ENCODE data around the gene RGS1. TPM values are rescaled to one million over a fixed set of nuclear protein-coding genes. Genes with fewer than 3 reads are reported as not detected.

Gene RGS1
- total RNA-seq, 4 donors from 2014 or later = 23.9 to 85.6 (median 53.1) TPM

DNA sequence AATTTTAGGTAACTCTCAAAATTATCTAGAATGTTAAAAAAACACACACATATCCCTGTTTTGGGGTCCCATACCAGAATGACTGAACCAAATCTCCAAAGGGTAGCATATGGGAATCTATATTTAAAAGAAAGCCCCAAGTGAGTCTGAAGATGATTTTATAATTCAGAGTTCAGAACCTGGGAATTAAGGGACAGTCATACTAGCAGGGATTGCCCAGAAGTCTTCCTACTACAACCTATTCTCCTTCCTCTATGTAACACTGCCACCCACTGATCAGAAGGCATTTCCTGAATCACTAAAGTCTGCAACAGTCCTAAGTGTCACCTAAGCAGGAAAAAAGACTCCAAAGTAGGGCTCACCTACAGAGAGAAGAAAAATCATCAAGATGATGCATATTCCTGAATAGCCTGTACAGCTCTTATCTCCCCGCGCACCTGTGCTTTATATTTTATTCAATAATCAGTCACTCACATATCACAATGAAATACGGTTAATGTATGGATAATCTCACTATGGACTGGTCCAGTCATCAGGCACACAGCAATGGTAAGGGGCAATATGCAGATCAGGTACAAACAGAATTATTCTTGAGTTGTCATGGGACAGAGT lies 4.9 kb downstream of the RGS1 start:
- 89 to 93% methylated on average over 3 of the region's 3 CpGs for WGBS, 2 donors
- intact Hi-C loops (cut with DNase I; ENCODE audit: low total_unique reads) = loop anchor here (10.0 kb wide), 1 partner anchor 1414 kb away; no protein-coding TSS in a partner anchor

DNA sequence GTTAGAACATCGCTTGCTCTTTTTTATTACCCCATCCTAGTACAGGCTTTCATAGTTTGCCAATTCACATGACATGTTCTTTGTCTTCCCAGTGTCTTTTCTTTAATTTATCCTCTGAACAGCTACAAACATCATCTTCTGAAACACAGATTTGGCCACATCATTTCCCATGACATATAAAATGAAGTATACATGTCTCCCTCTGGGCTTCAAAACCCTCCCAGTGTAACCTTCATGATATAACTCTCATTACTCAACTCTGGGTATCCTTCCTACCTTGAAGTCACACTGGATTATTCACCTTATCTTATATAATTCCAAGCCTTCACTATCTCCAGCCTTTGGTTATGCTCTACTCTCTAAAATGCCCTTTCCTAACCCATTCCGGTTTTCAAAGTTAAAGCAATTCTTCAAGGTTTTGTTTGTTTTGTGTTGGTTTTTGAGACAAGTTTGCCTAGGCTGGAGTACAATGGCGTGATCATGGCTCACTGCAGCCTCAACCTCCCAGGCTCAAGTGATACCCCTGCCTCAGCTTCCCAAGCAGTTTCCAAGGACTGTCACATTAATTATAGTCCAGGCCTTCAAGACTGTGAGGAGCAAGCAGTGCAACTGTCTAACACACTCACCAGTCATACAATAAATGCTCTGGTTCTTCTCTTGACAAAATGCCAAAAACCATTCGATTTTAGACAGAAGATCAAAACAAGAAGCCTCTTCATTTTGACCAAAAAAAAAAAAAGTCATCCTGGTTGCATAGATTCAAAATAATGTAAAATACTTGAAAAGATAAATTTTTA lies 5.8 kb downstream of the RGS1 start:
- intact Hi-C loops (cut with DNase I; ENCODE audit: low total_unique reads) = loop anchor here (10.0 kb wide), 1 partner anchor 1413 kb away; no protein-coding TSS in a partner anchor
- no peak for DNase-seq (ENCODE audit: low spot score in 2 of 2)
- WGBS, 2 donors = 71 to 77% methylated on average over 4 of the region's 4 CpGs
- H3K4me3 ChIP-seq (ENCODE audit: low read depth, poor library complexity, severe bottlenecking) = no peak overlapping the region
- TF ChIP-seq POLR2A (IDR thresholded peaks at IDR 0.05) = no peak
- TF ChIP-seq, protein P1, sequence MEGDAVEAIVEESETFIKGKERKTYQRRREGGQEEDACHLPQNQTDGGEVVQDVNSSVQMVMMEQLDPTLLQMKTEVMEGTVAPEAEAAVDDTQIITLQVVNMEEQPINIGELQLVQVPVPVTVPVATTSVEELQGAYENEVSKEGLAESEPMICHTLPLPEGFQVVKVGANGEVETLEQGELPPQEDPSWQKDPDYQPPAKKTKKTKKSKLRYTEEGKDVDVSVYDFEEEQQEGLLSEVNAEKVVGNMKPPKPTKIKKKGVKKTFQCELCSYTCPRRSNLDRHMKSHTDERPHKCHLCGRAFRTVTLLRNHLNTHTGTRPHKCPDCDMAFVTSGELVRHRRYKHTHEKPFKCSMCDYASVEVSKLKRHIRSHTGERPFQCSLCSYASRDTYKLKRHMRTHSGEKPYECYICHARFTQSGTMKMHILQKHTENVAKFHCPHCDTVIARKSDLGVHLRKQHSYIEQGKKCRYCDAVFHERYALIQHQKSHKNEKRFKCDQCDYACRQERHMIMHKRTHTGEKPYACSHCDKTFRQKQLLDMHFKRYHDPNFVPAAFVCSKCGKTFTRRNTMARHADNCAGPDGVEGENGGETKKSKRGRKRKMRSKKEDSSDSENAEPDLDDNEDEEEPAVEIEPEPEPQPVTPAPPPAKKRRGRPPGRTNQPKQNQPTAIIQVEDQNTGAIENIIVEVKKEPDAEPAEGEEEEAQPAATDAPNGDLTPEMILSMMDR (IDR thresholded peaks at IDR 0.05) = no peak

More for the DNA sequence above, 4.9 kb downstream of the RGS1 start:
- DNase-seq (ENCODE audit: low spot score in 2 of 2) = no peak
- TF ChIP-seq, protein P1 (IDR thresholded peaks at IDR 0.05) = no peak
- no peak for TF ChIP-seq POLR2A (IDR thresholded peaks at IDR 0.05)
- no peak overlapping the region for H3K4me3 ChIP-seq (ENCODE audit: low read depth, poor library complexity, severe bottlenecking)

DNA sequence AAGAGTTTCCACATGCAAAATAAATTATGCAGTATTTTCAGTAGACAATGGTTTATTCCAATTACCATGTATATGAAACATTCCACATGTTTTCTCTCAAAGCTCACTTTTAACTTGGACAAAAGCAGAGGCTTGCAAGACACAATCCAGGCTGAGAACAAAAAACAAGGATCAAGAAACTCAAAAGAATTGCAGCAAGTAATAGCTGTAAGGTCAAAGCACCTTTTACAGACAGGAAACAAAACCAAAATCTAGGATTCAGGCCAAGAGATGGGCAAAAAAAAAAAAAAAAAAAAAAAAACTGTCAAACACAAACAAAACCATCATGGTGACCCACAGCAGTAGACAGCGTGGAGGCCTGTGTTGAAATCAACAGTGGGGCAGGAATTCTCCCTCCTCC lies 9.3 kb downstream of the RGS1 start:
- TF ChIP-seq, protein P1 (IDR thresholded peaks at IDR 0.05) = no peak
- TF ChIP-seq POLR2A (IDR thresholded peaks at IDR 0.05) = no peak
- intact Hi-C loops (cut with DNase I; ENCODE audit: low total_unique reads) = loop anchor here (10.0 kb wide), 1 partner anchor 1410 kb away; no protein-coding TSS in a partner anchor
- DNase-seq (ENCODE audit: low spot score in 2 of 2) = no peak
- H3K4me3 ChIP-seq (ENCODE audit: low read depth, poor library complexity, severe bottlenecking) = no peak overlapping the region
- 79 to 87% methylated on average over 1 of the region's 1 CpG for WGBS, 2 donors

DNA sequence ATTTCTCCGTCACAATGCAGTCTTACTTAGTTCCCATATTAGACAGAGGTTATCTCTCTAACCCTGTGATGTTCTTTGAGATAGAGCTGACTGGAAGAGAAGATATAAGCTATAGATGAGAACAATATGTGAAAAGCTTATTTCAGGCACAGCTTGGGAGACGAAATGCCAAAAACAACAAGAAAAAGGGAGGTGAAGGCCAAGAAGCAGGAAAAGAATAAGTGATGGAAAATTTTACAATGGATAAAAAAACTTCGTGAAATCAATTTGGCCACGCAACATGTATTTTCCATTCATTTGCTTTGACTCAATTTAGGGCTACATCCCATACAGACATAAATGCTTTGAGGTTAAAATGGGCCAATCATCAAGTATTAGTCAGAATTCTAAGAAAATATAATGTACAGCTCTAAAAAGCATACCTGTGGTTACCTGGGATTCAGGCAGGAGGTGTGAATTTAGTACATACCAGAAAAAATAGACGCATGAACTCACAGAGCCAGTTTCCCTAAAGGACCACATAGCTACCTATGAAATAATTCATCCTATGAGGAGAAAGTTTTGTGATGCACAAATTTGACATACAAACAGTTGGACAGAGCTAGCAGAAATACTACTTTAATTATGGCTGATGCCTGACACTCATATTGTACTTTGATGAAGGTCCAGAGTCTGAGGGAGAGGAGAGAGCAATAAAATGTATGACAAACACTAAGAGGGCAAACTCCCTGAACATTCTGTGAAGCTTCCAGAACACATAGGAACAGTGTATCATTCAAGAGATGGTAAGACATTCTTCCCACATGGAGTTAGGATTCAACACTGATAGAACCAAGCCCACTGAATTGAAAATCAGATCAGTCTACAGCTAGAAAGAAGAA lies 12.1 kb downstream of the RGS1 start:
- no peak for DNase-seq (ENCODE audit: low spot score in 2 of 2)
- intact Hi-C loops (cut with DNase I; ENCODE audit: low total_unique reads) = loop anchor here (10.0 kb wide), 1 partner anchor 1407 kb away; no protein-coding TSS in a partner anchor
- no peak overlapping the region for H3K4me3 ChIP-seq (ENCODE audit: low read depth, poor library complexity, severe bottlenecking)
- WGBS, 2 donors = 78 to 82% methylated on average over 5 of the region's 5 CpGs
- TF ChIP-seq, protein P1 (IDR thresholded peaks at IDR 0.05) = no peak
- no peak for TF ChIP-seq POLR2A (IDR thresholded peaks at IDR 0.05)

DNA sequence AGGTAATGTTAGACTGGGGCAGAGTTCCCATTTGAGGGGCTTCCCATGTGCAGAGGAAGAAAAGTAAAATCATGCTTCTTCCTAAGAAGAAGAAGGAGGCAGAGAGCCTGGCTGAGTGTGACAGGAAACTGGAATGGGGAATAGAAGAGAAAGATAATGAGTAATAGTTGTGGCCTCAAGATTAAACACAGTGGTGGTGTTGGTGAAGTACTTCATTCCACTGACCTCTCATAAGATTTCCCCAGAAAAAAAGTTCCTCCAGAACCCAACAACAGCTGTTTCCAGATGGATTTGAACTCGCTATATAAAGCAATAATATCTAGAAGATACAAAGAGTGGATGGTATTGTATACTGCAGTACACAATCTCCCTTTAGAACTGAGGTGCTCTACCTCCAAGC lies 13.0 kb downstream of the RGS1 start:
- H3K4me3 ChIP-seq (ENCODE audit: low read depth, poor library complexity, severe bottlenecking) = no peak overlapping the region
- TF ChIP-seq POLR2A (IDR thresholded peaks at IDR 0.05) = no peak
- TF ChIP-seq, protein P1 (IDR thresholded peaks at IDR 0.05) = no peak
- intact Hi-C loops (cut with DNase I; ENCODE audit: low total_unique reads) = loop anchor here (10.0 kb wide), 1 partner anchor 1406 kb away; no protein-coding TSS in a partner anchor
- WGBS, 2 donors = 92 to 95% methylated on average over 1 of the region's 1 CpG
- no peak for DNase-seq (ENCODE audit: low spot score in 2 of 2)
